ENCODE data around the gene CIITA. TPM values are rescaled to one million over a fixed set of nuclear protein-coding genes. Genes with fewer than 3 reads are reported as not detected.
"Not testable (repeated sequence)": the region's sequence is repeated elsewhere in the genome, so short reads cannot be mapped to it uniquely, and the experiment has no call there.

CIITA gene
- total and polyA plus RNA-seq, 10 of the 15 experiments (the other 5 are each of a cell fraction or from before 2014, with no cell fraction given): 11.5 to 145 (median 49.7) TPM

GRCh38 chr16:10830240-10830639, 46.8 kb upstream of the CIITA start:
- ATAC-seq; H3K79me2 ChIP-seq (ENCODE audit: control insufficient read depth, insufficient read depth, low read length): not testable (repeated sequence)
- SMC1A ChIA-PET (ENCODE audit: uncharacterized antibody, unreplicated experiment): interaction anchor here (1.1 to 8.3 kb wide), 3 partner anchors 9 to 94 kb away, joined by 3 to 62 read pairs (median 6); partner anchors contain the start of gene CIITA

More at GRCh38 chr16:10830240-10830639, 46.8 kb upstream of the CIITA start:
- H3K4me2 ChIP-seq (ENCODE audit: control insufficient read depth, insufficient read depth); H3K9ac ChIP-seq (ENCODE audit: control insufficient read depth, insufficient read depth, low read length); FAIRE-seq; H3K36me3 ChIP-seq (ENCODE audit: control insufficient read depth in 2 of 2, insufficient read depth in 2 of 2, low read length in 1 of 2); in situ Hi-C loops (cut with MboI); H3K27ac ChIP-seq (ENCODE audit: control insufficient read depth, insufficient read depth); H2AFZ ChIP-seq (ENCODE audit: control insufficient read depth, low read depth, low read length); H4K20me1 ChIP-seq (ENCODE audit: control insufficient read depth, insufficient read depth); H3K9me3 ChIP-seq (replicated peaks; ENCODE audit: control insufficient read depth, insufficient read depth, low read length); DNase-seq (ENCODE audit: low read depth, low spot score); H3K4me3 ChIP-seq; H3K27me3 ChIP-seq (replicated peaks in 1 of 2; ENCODE audit: control insufficient read depth in 2 of 2, insufficient read depth in 2 of 2, low read length in 1 of 2); BruUV-seq (replicated peaks): not testable (repeated sequence)
- RAD21 ChIA-PET (ENCODE audit: unreplicated experiment): interaction anchor here (1.9 kb wide), 2 partner anchors 9 to 38 kb away, joined by 5 read pairs; no protein-coding TSS in a partner anchor
- H3K4me1 ChIP-seq (ENCODE audit: control insufficient read depth, insufficient read depth, low read length): peaks cover 47% of the 10 kb centered on the region
- CTCF ChIA-PET: interaction anchor here (1.5 kb wide), 1 partner anchor 9 kb away, joined by 4 read pairs; no protein-coding TSS in a partner anchor
- TF ChIP-seq, protein P1, sequence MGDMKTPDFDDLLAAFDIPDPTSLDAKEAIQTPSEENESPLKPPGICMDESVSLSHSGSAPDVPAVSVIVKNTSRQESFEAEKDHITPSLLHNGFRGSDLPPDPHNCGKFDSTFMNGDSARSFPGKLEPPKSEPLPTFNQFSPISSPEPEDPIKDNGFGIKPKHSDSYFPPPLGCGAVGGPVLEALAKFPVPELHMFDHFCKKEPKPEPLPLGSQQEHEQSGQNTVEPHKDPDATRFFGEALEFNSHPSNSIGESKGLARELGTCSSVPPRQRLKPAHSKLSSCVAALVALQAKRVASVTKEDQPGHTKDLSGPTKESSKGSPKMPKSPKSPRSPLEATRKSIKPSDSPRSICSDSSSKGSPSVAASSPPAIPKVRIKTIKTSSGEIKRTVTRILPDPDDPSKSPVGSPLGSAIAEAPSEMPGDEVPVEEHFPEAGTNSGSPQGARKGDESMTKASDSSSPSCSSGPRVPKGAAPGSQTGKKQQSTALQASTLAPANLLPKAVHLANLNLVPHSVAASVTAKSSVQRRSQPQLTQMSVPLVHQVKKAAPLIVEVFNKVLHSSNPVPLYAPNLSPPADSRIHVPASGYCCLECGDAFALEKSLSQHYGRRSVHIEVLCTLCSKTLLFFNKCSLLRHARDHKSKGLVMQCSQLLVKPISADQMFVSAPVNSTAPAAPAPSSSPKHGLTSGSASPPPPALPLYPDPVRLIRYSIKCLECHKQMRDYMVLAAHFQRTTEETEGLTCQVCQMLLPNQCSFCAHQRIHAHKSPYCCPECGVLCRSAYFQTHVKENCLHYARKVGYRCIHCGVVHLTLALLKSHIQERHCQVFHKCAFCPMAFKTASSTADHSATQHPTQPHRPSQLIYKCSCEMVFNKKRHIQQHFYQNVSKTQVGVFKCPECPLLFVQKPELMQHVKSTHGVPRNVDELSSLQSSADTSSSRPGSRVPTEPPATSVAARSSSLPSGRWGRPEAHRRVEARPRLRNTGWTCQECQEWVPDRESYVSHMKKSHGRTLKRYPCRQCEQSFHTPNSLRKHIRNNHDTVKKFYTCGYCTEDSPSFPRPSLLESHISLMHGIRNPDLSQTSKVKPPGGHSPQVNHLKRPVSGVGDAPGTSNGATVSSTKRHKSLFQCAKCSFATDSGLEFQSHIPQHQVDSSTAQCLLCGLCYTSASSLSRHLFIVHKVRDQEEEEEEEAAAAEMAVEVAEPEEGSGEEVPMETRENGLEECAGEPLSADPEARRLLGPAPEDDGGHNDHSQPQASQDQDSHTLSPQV (IDR thresholded peaks at IDR 0.05): peak; percentile 94
- TF ChIP-seq, protein P2, sequence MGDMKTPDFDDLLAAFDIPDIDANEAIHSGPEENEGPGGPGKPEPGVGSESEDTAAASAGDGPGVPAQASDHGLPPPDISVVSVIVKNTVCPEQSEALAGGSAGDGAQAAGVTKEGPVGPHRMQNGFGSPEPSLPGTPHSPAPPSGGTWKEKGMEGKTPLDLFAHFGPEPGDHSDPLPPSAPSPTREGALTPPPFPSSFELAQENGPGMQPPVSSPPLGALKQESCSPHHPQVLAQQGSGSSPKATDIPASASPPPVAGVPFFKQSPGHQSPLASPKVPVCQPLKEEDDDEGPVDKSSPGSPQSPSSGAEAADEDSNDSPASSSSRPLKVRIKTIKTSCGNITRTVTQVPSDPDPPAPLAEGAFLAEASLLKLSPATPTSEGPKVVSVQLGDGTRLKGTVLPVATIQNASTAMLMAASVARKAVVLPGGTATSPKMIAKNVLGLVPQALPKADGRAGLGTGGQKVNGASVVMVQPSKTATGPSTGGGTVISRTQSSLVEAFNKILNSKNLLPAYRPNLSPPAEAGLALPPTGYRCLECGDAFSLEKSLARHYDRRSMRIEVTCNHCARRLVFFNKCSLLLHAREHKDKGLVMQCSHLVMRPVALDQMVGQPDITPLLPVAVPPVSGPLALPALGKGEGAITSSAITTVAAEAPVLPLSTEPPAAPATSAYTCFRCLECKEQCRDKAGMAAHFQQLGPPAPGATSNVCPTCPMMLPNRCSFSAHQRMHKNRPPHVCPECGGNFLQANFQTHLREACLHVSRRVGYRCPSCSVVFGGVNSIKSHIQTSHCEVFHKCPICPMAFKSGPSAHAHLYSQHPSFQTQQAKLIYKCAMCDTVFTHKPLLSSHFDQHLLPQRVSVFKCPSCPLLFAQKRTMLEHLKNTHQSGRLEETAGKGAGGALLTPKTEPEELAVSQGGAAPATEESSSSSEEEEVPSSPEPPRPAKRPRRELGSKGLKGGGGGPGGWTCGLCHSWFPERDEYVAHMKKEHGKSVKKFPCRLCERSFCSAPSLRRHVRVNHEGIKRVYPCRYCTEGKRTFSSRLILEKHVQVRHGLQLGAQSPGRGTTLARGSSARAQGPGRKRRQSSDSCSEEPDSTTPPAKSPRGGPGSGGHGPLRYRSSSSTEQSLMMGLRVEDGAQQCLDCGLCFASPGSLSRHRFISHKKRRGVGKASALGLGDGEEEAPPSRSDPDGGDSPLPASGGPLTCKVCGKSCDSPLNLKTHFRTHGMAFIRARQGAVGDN (IDR thresholded peaks at IDR 0.05): peak; percentile 46; the same call in 1 of the 2 replicates
- intact Hi-C loops (cut with micrococcal nuclease; ENCODE audit: unreplicated experiment): loop anchor here (10.0 kb wide), 1 partner anchor 85 kb away; no protein-coding TSS in a partner anchor
- POLR2A ChIA-PET: interaction anchor here (2.1 kb wide), 1 partner anchor 10 kb away, joined by 13 read pairs; no protein-coding TSS in a partner anchor
